Fibroblast of villous mesenchyme (primary cell): Measurements from ENCODE around the gene RNF222. TPM values are rescaled to one million over a fixed set of nuclear protein-coding genes. Genes with fewer than 3 reads are reported as not detected.
A peak's percentile ranks its signal among the peaks of the same experiment; 100 is the strongest.

Experiments
- DNase-seq: peaks from one replicate; pipeline ENCODE4 v3.0.0-alpha.2; 2010; ENCODE audit warnings: low read depth
- H3K4me3 ChIP-seq: 2 replicates; pipeline ENCODE4 v1.5.1; 2011; ENCODE audit warnings: low read depth, mild to moderate bottlenecking, low read length
- total RNA-seq: library from RNA; depleted of rRNA; stranded (reverse); fragments of >200 nt; gene quantifications from 2 replicates; pipeline ENCODE4 v1.2.3, GENCODE V29; 2012
- TF ChIP-seq, protein P1 (sequence below): IDR thresholded peaks from 2 replicates; pipeline ENCODE4 v1.5.1; 2012; ENCODE audit warnings: low read depth, mild to moderate bottlenecking, low read length; ENCODE audit not compliant: insufficient read depth

Gene RNF222
- total RNA-seq, 1 donor: not detected

DNA sequence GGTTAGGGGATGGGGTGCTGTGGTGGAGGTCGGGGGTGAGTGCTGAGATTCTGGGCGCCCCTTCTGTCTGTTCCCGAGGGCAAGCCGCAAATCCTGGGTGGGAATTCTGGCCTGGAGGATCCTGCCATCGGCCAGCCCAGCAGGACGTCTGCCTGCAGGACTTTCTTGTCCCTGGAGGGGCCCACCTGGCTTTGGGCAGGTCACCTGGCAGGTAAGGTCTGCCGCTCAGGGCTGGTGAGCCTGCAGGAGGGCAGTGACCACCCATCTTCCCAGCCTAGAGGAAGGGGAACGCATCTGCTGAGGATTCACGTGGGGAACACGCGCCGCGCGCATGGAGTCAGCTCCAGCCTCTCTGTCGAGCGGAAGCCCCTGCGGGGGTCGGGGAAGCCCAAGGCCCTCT lies 5.4 kb downstream of the RNF222 start:
- TF ChIP-seq, protein P1, sequence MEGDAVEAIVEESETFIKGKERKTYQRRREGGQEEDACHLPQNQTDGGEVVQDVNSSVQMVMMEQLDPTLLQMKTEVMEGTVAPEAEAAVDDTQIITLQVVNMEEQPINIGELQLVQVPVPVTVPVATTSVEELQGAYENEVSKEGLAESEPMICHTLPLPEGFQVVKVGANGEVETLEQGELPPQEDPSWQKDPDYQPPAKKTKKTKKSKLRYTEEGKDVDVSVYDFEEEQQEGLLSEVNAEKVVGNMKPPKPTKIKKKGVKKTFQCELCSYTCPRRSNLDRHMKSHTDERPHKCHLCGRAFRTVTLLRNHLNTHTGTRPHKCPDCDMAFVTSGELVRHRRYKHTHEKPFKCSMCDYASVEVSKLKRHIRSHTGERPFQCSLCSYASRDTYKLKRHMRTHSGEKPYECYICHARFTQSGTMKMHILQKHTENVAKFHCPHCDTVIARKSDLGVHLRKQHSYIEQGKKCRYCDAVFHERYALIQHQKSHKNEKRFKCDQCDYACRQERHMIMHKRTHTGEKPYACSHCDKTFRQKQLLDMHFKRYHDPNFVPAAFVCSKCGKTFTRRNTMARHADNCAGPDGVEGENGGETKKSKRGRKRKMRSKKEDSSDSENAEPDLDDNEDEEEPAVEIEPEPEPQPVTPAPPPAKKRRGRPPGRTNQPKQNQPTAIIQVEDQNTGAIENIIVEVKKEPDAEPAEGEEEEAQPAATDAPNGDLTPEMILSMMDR: no peak
- no peak overlapping the region for H3K4me3 ChIP-seq
- no peak for DNase-seq

DNA sequence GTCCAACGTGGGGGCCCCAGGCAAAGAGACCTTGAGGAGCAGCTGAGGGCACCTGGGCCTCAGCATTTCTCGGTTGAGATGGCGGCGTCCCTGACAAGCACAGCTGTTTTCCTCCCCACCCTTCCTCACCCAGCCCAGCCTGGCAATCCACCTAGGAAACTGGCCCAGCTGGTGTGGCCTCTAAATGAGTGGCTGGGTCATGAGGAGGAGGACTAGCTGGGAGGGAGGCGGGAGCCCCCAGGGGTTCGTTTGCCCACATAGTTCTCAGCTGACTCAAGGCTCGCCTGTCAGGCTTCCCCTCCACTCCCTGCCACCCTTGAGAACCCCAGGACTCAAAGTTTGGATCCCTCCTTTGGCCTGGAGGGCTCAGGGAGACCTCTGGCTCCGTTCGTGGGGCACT lies 5.9 kb downstream of the RNF222 start:
- no peak for DNase-seq
- no peak overlapping the region for H3K4me3 ChIP-seq
- TF ChIP-seq, protein P1: no peak

DNA sequence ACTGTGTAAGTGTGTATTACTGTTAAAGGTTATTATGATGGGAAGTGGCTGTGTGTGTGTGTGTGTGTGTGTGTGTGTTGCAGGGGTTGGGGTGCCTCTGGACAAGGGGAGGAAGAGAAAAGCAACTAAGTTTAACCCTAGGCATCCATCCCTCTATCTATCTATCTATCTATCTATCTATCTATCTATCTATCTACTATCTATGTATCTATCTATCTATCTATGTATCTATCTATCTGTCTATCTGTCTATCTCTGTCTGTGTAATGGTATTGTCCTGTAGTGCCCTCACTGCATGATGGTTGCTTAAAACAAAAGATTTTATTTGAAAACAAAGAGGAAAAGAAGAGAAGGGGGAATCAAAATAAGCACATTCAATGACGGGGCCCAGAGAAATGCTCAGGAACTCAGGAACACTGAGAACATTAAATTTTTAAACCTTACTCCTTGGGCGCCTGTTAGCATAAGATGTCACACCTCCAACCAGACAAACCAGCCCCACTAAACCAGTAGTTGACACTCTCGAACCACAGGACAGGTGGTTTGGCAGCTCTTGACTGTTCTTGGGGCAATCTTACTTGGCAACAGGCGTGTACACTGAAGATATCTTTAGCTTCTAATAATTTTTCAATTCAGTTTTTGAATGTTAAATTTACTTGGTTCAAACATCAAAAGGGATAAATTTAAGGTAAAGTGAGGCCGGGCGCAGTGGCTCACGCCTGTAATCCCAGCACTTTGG lies 9.5 kb downstream of the RNF222 start:
- no peak overlapping the region for H3K4me3 ChIP-seq
- no peak for DNase-seq
- TF ChIP-seq, protein P1: no peak

DNA sequence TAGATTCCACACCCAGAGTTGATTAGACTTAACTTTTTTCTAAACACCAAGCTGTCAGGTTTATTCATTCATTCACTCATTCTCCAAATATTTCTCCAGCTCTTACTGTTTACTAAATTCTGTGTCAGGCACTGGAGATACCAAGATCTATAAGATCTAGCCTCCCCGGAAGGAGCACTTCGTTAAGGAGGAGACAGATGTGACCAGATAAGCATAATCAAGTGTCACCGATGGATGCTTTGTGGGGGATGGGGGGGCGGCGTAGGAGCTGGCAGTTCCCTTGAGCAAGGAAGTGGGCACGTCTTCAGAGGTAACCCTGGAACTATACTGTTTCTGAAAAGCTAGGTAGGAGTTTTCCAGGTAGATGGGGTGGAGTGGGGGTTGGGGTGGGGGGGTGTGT lies 10.8 kb downstream of the RNF222 start:
- no peak for DNase-seq
- H3K4me3 ChIP-seq: no peak overlapping the region
- TF ChIP-seq, protein P1: no peak

DNA sequence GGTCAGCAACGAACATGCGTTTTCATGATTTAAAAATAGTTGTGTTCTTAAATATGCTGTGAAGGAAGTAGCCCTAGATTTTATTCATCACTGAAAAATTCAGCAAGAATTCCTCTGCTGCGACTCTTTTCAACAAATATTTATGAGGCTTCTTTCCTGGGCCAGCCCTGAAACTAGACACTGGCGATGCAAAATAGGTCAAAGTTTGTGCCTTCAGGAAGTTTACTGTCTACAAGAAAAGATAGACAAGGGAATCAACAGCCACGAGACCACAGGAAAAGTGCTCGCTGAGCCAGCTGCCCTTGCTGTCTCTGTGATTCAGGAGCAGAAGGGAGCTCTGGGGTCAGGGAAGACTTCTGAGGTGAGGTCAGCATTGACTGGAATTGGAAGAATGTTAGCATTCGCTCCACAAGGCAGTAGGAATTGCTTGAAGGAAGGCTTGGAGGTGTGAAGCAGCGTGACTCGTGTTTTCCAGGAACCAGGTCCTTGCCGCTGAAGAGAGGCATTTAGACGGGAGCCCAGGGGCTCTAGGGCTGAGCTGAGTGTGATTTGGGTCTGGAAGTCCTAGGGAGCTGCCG lies 12.7 kb downstream of the RNF222 start:
- TF ChIP-seq, protein P1: no peak
- peak overlapping the region; percentile 89 for H3K4me3 ChIP-seq

DNA sequence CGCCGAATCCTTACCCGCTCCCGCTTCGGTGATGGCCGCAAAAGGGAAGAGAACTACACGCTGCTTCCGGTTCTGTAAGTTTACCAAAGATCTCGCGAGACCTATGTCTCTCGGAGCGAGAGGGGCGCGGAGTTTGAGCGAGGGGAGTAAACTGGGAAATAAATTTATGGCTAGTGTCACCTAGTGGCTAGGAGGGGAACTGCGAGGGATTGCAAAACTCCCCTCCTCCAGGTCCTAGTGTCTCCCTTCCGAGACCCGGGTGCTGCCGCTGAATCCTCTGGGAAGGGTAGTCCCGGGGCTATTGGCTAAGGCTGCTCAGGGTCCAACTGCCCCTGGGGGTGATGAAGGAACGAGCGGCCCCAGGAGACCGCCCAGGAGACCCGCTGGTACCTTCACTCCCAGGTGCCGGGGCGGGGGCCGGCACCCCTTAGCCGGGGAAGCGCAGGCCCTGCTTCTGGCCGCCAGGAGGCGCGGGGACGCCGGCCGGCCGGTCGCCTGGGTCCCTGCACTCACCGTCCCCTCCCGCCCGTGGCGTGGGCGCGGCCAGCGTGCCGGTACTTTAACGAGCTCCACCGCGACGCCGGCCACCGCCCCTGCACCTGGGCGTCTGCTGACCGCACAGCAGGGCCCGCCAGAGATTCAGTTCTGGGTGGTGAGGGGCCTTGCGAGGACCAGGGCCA lies 14.3 kb downstream of the RNF222 start, which contains the start of gene RPL26:
TSS of gene RPL26 (minus strand) at position 51 of the 680 bp plus-strand sequence. CDS start 883 bp downstream, outside the sequence.
- DNase-seq: peak; percentile 99
- TF ChIP-seq, protein P1: peak; percentile 84

More for the DNA sequence above, 12.7 kb downstream of the RNF222 start:
- peak; percentile 91 for DNase-seq

More for the DNA sequence above, 14.3 kb downstream of the RNF222 start, which contains the start of gene RPL26:
- peak within 1 kb of the TSS; percentile 89 for H3K4me3 ChIP-seq
